ENCODE results near the gene SIAH3.

SIAH3 gene

GRCh38 chr13:45812695-45813372, 38.7 kb downstream of the SIAH3 start:
- H3K27ac ChIP-seq, result no peak overlapping the region
- H3K4me3 ChIP-seq, result no peak overlapping the region
- DNase-seq (ENCODE audit: low spot score), result peak; percentile 41
- no peak for TF ChIP-seq CTCF (IDR thresholded peaks at IDR 0.05)

GRCh38 chr13:45811891-45812694, 39.5 kb downstream of the SIAH3 start:
- peak; percentile 47 for DNase-seq (ENCODE audit: low spot score)
- H3K4me3 ChIP-seq, result no peak overlapping the region
- no peak for TF ChIP-seq CTCF (IDR thresholded peaks at IDR 0.05)
- H3K27ac ChIP-seq, result no peak overlapping the region

- TF ChIP-seq CTCF (IDR thresholded peaks at IDR 0.05), result no peak
- H3K4me3 ChIP-seq, result no peak overlapping the region
- H3K27ac ChIP-seq, result no peak overlapping the region
- DNase-seq (ENCODE audit: low spot score), result peak; percentile 57
Measured at GRCh38 chr13:45809801-45810394, 41.7 kb downstream of the SIAH3 start.

GRCh38 chr13:45808925-45809324, 42.6 kb downstream of the SIAH3 start:
- Histone ChIP-seq H3K4me3 (no peak overlapping the region), H3K27ac (no peak overlapping the region)
- no peak for TF ChIP-seq CTCF (IDR thresholded peaks at IDR 0.05)
- no peak for DNase-seq (ENCODE audit: low spot score)

- no peak overlapping the region for H3K4me3 ChIP-seq
- no peak overlapping the region for H3K27ac ChIP-seq
- DNase-seq (ENCODE audit: low spot score), result peak; percentile 3
- no peak for TF ChIP-seq CTCF (IDR thresholded peaks at IDR 0.05)
Measured at GRCh38 chr13:45807520-45808099, 43.9 kb downstream of the SIAH3 start.

- TF ChIP-seq CTCF (IDR thresholded peaks at IDR 0.05), result no peak
- H3K27ac ChIP-seq, result no peak overlapping the region
- DNase-seq (ENCODE audit: low spot score), result peak; percentile 8
- no peak overlapping the region for H3K4me3 ChIP-seq
Measured at GRCh38 chr13:45800485-45800884, 51.1 kb downstream of the SIAH3 start.

Measured in coronary artery (tissue), 2 donors.